22Rv1 (cell line): ENCODE data around the gene FOXJ1.

ENCODE experiments used
- H3K27ac ChIP-seq: fragments of 450-650 bp; 2 replicates; pipeline ENCODE4 v1.5.1; 2017
- ZFX ChIP-seq: fragments of 450-650 bp; IDR thresholded peaks from 2 replicates; pipeline ENCODE4 v1.6.1; 2017; ENCODE audit warnings: antibody characterized with exemption, borderline replicate concordance
- TF ChIP-seq, protein P1 (sequence below): fragments of 450-650 bp; IDR thresholded peaks from 2 replicates; pipeline ENCODE4 v1.5.1; 2017; ENCODE audit warnings: mild to moderate bottlenecking

FOXJ1 gene

DNA sequence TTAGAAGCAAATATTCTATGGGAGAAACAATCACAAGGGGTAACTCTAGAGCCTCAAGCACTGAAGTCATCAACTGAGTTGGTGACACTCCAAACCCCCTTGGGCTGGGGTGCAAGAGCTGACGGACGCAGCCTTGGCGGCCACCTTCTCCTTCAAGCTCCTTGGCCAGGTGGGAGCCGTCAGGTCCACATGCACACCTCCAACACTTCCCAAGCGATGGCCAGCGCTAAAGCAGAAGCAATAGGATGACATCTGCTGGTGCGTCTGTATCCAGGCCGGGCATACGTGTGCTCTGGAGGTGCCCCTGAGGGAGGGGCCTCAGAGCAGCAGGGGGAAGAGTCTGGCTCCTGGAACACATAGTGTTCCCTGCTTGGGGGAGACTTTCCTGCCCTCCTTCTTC lies 12.2 kb upstream of the FOXJ1 start:
- TF ChIP-seq, protein P1, sequence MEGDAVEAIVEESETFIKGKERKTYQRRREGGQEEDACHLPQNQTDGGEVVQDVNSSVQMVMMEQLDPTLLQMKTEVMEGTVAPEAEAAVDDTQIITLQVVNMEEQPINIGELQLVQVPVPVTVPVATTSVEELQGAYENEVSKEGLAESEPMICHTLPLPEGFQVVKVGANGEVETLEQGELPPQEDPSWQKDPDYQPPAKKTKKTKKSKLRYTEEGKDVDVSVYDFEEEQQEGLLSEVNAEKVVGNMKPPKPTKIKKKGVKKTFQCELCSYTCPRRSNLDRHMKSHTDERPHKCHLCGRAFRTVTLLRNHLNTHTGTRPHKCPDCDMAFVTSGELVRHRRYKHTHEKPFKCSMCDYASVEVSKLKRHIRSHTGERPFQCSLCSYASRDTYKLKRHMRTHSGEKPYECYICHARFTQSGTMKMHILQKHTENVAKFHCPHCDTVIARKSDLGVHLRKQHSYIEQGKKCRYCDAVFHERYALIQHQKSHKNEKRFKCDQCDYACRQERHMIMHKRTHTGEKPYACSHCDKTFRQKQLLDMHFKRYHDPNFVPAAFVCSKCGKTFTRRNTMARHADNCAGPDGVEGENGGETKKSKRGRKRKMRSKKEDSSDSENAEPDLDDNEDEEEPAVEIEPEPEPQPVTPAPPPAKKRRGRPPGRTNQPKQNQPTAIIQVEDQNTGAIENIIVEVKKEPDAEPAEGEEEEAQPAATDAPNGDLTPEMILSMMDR = no peak
- TF ChIP-seq ZFX = no peak
- H3K27ac ChIP-seq = no peak overlapping the region

DNA sequence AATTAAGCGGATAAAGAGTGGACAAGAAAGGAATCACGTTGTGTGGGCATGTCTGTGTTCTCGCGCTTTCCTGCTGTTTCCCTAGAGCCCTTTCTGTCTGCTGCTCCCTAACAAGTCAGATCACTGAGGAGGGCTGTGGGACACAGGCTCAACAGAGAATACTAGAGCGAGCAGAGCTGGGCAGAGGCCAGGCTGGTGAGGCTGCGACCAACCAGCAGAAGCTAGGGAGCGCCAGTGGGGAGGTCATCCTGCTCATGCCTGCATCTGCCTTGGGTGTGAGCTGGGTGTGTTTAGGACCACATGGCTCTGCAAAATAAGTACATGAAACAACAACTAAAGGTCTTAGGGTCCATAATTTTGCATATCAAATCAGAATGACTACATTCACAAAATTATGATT lies 11.5 kb upstream of the FOXJ1 start:
- no peak overlapping the region for H3K27ac ChIP-seq
- TF ChIP-seq, protein P1 = no peak
- no peak for TF ChIP-seq ZFX

DNA sequence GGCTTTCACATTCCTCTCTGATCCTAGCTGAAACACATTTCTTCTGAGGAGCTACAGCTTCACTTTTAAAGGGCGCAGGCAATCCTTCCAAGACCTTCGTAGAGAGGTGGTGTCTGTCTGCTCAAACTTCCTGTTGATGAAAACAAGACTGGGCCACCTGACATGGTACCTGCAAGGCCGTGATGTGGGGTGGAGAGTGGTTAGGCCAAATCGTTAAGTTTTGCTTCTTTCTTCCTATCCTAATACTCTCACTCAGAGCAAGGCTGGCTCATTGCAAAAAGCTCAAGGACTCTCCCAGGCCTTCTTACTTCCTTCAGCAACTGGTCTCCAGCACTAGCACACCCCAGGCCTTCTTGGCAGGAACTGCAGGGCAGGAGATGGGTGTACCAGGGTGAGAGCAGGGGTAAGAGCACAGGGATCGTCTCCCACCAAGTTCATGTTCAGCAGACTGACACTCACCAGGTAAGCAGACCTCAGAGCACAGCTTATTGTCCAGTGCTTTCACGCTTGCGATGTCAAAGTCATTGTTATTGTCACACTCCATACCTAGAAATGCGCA lies 10.9 kb upstream of the FOXJ1 start:
- no peak overlapping the region for H3K27ac ChIP-seq
- TF ChIP-seq, protein P1 = no peak
- no peak for TF ChIP-seq ZFX

DNA sequence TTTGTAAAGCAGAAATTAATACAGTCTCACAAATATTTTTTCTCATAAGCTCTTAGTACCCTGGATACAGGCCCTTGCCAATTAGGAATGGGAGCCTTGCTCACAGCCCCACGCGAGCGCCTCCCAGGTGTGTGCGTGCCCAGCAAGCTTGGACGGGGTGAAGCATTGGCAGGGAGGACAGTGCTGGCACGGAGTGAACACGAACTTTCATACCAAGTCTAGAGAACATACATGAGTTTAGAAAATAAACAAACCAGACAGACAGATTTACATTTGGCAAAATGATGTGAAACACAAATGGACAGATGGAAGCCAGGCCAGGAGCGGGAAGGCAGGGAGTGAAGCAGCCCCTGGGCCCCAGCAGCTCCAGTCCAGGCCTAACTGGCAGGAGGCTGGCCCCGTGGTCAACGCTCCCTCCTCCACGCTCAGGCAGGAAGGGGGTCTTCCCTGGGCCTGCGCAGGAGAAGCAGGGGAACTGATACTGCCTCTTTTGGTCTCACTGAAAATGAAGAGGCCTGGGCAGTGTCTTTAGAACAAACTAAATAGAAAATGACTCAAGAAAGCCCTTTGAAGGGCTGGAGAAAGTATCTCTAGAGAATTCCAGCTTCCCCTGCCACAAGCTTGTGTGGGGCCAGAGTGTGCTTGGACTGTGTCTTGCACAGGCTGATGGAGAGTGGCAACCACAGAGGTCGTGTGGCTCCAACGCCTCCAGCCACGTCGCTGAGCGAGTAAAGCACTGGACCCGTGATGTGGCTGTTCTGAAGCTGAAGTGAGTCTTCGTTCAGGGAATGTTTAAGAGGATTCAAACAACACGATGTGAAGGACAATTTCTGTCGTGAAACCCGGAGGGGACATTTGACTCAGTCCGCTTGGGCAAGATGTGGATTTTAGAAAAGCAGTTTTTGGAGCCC lies 9.9 kb upstream of the FOXJ1 start:
- H3K27ac ChIP-seq = no peak overlapping the region
- TF ChIP-seq, protein P1 = no peak
- TF ChIP-seq ZFX = no peak

DNA sequence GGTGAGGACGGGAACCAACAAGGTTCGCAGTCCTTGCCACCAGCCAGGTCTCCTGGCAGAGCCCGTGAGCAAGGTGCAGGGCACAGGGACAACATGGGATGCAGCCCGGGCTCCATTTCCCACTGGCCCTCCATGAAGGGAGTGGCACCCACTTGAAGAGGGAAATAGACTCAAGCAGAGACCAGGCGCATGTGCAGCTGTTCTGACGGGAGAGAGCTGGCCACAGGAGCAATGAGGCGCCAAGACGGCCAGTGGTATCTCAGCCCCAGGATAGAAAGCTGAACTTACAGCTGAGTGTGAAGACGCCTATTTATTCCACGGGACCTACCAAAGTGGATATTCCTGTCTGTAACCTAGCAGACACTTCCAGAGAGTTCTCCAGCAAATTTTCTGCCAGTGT lies 8.2 kb upstream of the FOXJ1 start:
- TF ChIP-seq, protein P1 = no peak
- no peak overlapping the region for H3K27ac ChIP-seq

DNA sequence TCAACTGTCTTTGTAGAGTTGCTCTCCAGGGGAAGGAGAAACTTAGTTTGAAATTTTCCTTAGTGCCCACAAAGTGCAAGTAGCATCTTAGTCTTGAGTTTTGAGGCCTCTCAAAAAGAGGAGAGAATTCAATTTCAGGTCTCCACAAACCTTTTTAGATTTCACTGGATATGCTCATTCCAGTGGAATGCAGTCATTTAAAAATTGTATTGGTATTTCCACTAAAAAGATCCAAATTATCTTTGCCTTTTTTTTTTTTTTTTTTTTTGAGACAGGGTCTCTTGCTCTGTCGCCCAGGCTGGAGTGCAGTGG lies 6.9 kb upstream of the FOXJ1 start:
- TF ChIP-seq, protein P1 = 0 out of 2 replicates have a peak, but pooled peaks have one; percentile 35
- TF ChIP-seq ZFX = no peak

More for the DNA sequence above, 6.9 kb upstream of the FOXJ1 start:
- H3K27ac ChIP-seq = no peak overlapping the region
